ENCODE results near the gene TRAF2.

GRCh38 chr9:136849038-136849959 lies 37.0 kb upstream of the TRAF2 start, which contains the start of gene PHPT1:
- no peak for TF ChIP-seq CTCF (IDR thresholded peaks at IDR 0.05)
- no peak for TF ChIP-seq ZFX (IDR thresholded peaks at IDR 0.05; ENCODE audit: borderline replicate concordance)
